GM18520 (cell line): ENCODE measurements around the gene NHS.

Experiments
- ATAC-seq: cut with Tn5 transposase; IDR thresholded peaks from one replicate; pipeline ENCODE4 v1.9.1; 2021; ENCODE audit not compliant: unreplicated experiment

The NHS gene

GRCh38 chrX:17403972-17404371, 29.0 kb downstream of the NHS start:
- ATAC-seq = no peak

GRCh38 chrX:17405225-17405969, 30.4 kb downstream of the NHS start:
- ATAC-seq = no peak

GRCh38 chrX:17409566-17410290, 34.7 kb downstream of the NHS start:
- no peak for ATAC-seq

GRCh38 chrX:17410651-17411050, 35.7 kb downstream of the NHS start:
- no peak for ATAC-seq

- no peak for ATAC-seq
Observed at GRCh38 chrX:17411205-17411604, 36.2 kb downstream of the NHS start.

- no peak for ATAC-seq
Observed at GRCh38 chrX:17412692-17413091, 37.7 kb downstream of the NHS start.

GRCh38 chrX:17413228-17413627, 38.2 kb downstream of the NHS start:
- ATAC-seq = no peak

- no peak for ATAC-seq
Observed at GRCh38 chrX:17414027-17414658, 39.1 kb downstream of the NHS start.

- ATAC-seq = no peak
Observed at GRCh38 chrX:17414839-17415238, 39.8 kb downstream of the NHS start.

GRCh38 chrX:17415242-17415810, 40.3 kb downstream of the NHS start:
- no peak for ATAC-seq

- no peak for ATAC-seq
Observed at GRCh38 chrX:17417372-17417771, 42.4 kb downstream of the NHS start.

- ATAC-seq = no peak
Observed at GRCh38 chrX:17425136-17425535, 50.1 kb downstream of the NHS start.

GRCh38 chrX:17425551-17425950, 50.6 kb downstream of the NHS start:
- no peak for ATAC-seq

- ATAC-seq = no peak
Observed at GRCh38 chrX:17431171-17431570, 56.2 kb downstream of the NHS start.

GRCh38 chrX:17432158-17432557, 57.2 kb downstream of the NHS start:
- ATAC-seq = no peak

- no peak for ATAC-seq
Observed at GRCh38 chrX:17433965-17434364, 59.0 kb downstream of the NHS start.

GRCh38 chrX:17435476-17435875, 60.5 kb downstream of the NHS start:
- no peak for ATAC-seq

- ATAC-seq = no peak
Observed at GRCh38 chrX:17438221-17438620, 63.2 kb downstream of the NHS start.

GRCh38 chrX:17440258-17440657, 65.3 kb downstream of the NHS start:
- ATAC-seq = no peak

GRCh38 chrX:17440836-17441235, 65.8 kb downstream of the NHS start:
- no peak for ATAC-seq

- no peak for ATAC-seq
Observed at GRCh38 chrX:17441965-17442364, 67.0 kb downstream of the NHS start.

GRCh38 chrX:17442898-17443297, 67.9 kb downstream of the NHS start:
- no peak for ATAC-seq
